Measurements from ENCODE around the gene OXLD1.
"Not testable (repeated sequence)": the region's sequence is repeated elsewhere in the genome, so short reads cannot be mapped to it uniquely, and the experiment has no call there.

Gene OXLD1

DNA sequence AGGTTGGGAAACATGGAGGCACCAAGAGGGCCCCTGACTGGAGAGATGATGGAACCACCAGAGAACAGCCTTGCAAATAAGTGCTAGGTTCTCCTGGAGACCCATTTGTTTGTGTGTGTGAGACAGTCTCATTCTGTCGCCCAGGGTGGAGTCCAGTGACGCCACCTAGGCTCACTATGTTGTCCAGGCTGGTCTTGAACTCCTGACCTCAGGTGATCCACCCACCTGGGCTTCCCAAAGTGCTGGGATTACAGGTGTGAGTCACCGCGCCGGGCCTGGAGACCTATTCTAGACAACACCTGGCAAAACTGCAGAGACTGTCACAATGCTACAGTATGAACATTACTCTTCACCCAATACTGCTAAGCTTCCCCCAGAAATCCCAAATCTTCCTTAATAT lies 31.0 kb downstream of the OXLD1 start:
- Histone ChIP-seq H3K9ac (peak overlapping the region; percentile 87 to 99 (median 96); a peak in 20 of 22 replicates), H3K27ac (peak overlapping the region in 4 of 11 experiments; percentile 84 to 95 (median 94); a peak in 7 of 22 replicates)
- TF ChIP-seq Cebpa-rat (IDR thresholded peaks at IDR 0.05), result no peak

GRCh38 chr17:81631482-81631881 lies 34.9 kb downstream of the OXLD1 start:
- TF ChIP-seq Cebpa-rat (IDR thresholded peaks at IDR 0.05), result no peak
- Histone ChIP-seq H3K9me3 (replicated peaks in 1 of 11) (peaks cover 0 to 5% (median 0%) of the 10 kb centered on the region in 11 experiments; a peak in 3 of 22 replicates), H3K9ac (no peak overlapping the region; a peak in 1 of 22 replicates), H3K27me3 (no peaks in the 10 kb centered on the region), H3K36me3 (peaks cover 45 to 89% (median 74%) of the 10 kb centered on the region in 11 experiments), H3K4me3 (no peak overlapping the region), H4K20me1 (peaks cover 64 to 99% (median 86%) of the 10 kb centered on the region in 11 experiments), H3K4me1 (peaks cover 20 to 36% (median 27%) of the 10 kb centered on the region in 10 experiments), H3K27ac (no peak overlapping the region), H3K4me2 (no peak overlapping the region)

More for the DNA sequence above, 31.0 kb downstream of the OXLD1 start:
- Histone ChIP-seq H3K4me1 (peaks cover 26 to 54% (median 34%) of the 10 kb centered on the region in 10 experiments), H3K36me3 (peaks cover 6 to 50% (median 35%) of the 10 kb centered on the region in 11 experiments), H3K4me2 (peak overlapping the region; percentile 85 to 98 (median 94)), H3K9me3 (replicated peaks in 1 of 11) (no peaks in the 10 kb centered on the region), H3K27me3 (no peaks in the 10 kb centered on the region), H3K4me3 (peak overlapping the region; percentile 73 to 100 (median 88); a peak in 19 of 20 replicates), H4K20me1 (peaks cover 59 to 64% (median 62%) of the 10 kb centered on the region in 11 experiments; a peak in 21 of 22 replicates)

GRCh38 chr17:81630274-81630673 lies 36.1 kb downstream of the OXLD1 start:
- H3K4me2 ChIP-seq, result no peak overlapping the region
- H3K4me3 ChIP-seq, result no peak overlapping the region
- peaks cover 57 to 100% (median 86%) of the 10 kb centered on the region in 11 experiments for H3K36me3 ChIP-seq
- no peaks in the 10 kb centered on the region for H3K27me3 ChIP-seq
- peaks cover 0 to 16% (median 0%) of the 10 kb centered on the region in 11 experiments; a peak in 6 of 22 replicates for H3K9me3 ChIP-seq (replicated peaks in 1 of 11)
- H3K9ac ChIP-seq, result no peak overlapping the region
- peaks cover 52 to 99% (median 86%) of the 10 kb centered on the region in 11 experiments for H4K20me1 ChIP-seq
- peaks cover 11 to 29% (median 17%) of the 10 kb centered on the region in 10 experiments for H3K4me1 ChIP-seq
- no peak overlapping the region for H3K27ac ChIP-seq
- TF ChIP-seq Cebpa-rat (IDR thresholded peaks at IDR 0.05), result no peak

GRCh38 chr17:81621494-81622130 lies 44.8 kb downstream of the OXLD1 start:
- TF ChIP-seq Cebpa-rat (IDR thresholded peaks at IDR 0.05), result no peak
- Histone ChIP-seq H3K36me3 (peaks cover 80 to 97% (median 86%) of the 10 kb centered on the region in 11 experiments), H3K27me3 (no peaks in the 10 kb centered on the region), H3K4me2 (no peak overlapping the region), H3K4me1 (peaks cover 0 to 11% (median 0%) of the 10 kb centered on the region in 10 experiments; a peak in 3 of 20 replicates), H3K9me3 (replicated peaks in 1 of 11) (peaks cover 0 to 22% (median 0%) of the 10 kb centered on the region in 11 experiments; a peak in 9 of 22 replicates), H3K27ac (no peak overlapping the region), H3K9ac (0 out of 22 replicates have a peak overlapping the region, but pooled peaks of 1 of the 11 experiments have one; percentile 20), H3K4me3 (no peak overlapping the region), H4K20me1 (peaks cover 17 to 83% (median 75%) of the 10 kb centered on the region in 11 experiments; a peak in 21 of 22 replicates)

- Histone ChIP-seq H3K4me1 (peaks cover 7 to 35% (median 29%) of the 10 kb centered on the region in 10 experiments; a peak in 18 of 20 replicates), H3K36me3 (peaks cover 72 to 97% (median 85%) of the 10 kb centered on the region in 11 experiments), H4K20me1 (peaks cover 46 to 85% (median 78%) of the 10 kb centered on the region in 11 experiments)
- H3K9ac ChIP-seq; H3K4me2 ChIP-seq; H3K4me3 ChIP-seq; H3K27ac ChIP-seq; H3K9me3 ChIP-seq (replicated peaks in 1 of 11); H3K27me3 ChIP-seq: not testable (repeated sequence)
These were observed 48.1 kb downstream of the OXLD1 start for GRCh38 chr17:81618307-81618706.

DNA sequence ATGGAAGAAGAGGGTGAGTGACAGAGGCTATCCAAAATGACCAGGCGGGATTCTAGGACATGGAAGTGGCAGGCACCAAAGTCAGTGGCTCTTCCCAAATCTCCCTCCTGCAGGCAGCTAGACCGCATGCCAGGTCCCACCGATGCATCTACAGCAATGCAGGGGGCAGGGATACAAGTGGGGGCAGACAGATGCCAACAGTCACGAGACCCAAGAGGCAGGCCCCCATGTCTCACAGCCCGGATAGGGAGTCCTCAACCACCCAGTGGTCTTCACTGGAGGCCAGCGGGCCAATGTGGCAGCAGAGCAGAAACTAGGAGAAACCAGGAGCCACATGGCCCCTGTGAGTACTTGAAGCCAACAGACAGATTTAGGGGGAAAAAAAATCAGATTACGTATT lies 49.5 kb downstream of the OXLD1 start:
- no peak overlapping the region for H3K9ac ChIP-seq
- TF ChIP-seq Cebpa-rat (IDR thresholded peaks at IDR 0.05), result no peak
- H3K27me3 ChIP-seq, result no peaks in the 10 kb centered on the region
- H3K36me3 ChIP-seq, result peaks cover 72 to 97% (median 85%) of the 10 kb centered on the region in 11 experiments
- no peak overlapping the region for H3K4me3 ChIP-seq
- peaks cover 0 to 7% (median 0%) of the 10 kb centered on the region in 11 experiments; a peak in 5 of 22 replicates for H3K9me3 ChIP-seq (replicated peaks in 1 of 11)
- H3K4me1 ChIP-seq, result peaks cover 7 to 36% (median 29%) of the 10 kb centered on the region in 10 experiments; a peak in 18 of 20 replicates
- H4K20me1 ChIP-seq, result peaks cover 55 to 85% (median 81%) of the 10 kb centered on the region in 11 experiments
- H3K27ac ChIP-seq, result no peak overlapping the region
- H3K4me2 ChIP-seq, result no peak overlapping the region; a peak in 1 of 22 replicates

- H3K4me3 ChIP-seq, result no peak overlapping the region
- H3K36me3 ChIP-seq, result peaks cover 68 to 94% (median 82%) of the 10 kb centered on the region in 11 experiments
- H3K9ac ChIP-seq, result peak overlapping the region in 8 of 11 experiments; percentile 10 to 66 (median 44); a peak in 13 of 22 replicates
- peak overlapping the region in 8 of 11 experiments; percentile 49 to 79 (median 70); a peak in 16 of 22 replicates for H3K4me2 ChIP-seq
- H3K27ac ChIP-seq, result peak overlapping the region in 2 of 11 experiments; percentile 15 to 62; a peak in 3 of 22 replicates
- peaks cover 0 to 7% (median 0%) of the 10 kb centered on the region in 11 experiments; a peak in 5 of 22 replicates for H3K9me3 ChIP-seq (replicated peaks in 1 of 11)
- peaks cover 7 to 36% (median 29%) of the 10 kb centered on the region in 10 experiments; a peak in 18 of 20 replicates for H3K4me1 ChIP-seq
- peaks cover 58 to 84% (median 81%) of the 10 kb centered on the region in 11 experiments for H4K20me1 ChIP-seq
- no peaks in the 10 kb centered on the region for H3K27me3 ChIP-seq
- TF ChIP-seq Cebpa-rat (IDR thresholded peaks at IDR 0.05), result no peak
These were observed 50.9 kb downstream of the OXLD1 start for GRCh38 chr17:81615401-81615930.
